OCI-LY3 (cell line): Measurements from ENCODE around the gene HSPG2.

ENCODE experiments used
- CTCF ChIP-seq: fragments of 200-600, 300-600 bp; sonication (generic); IDR thresholded peaks from 2 replicates; pipeline ENCODE4 v1.5.1; 2014; ENCODE audit warnings: antibody characterized with exemption, low read length, low read depth
- EZH2phosphoT487 ChIP-seq: fragments of 200-600 bp; shearing (Covaris generic); IDR thresholded peaks from 2 replicates; pipeline ENCODE4 v1.6.1; 2018; ENCODE audit warnings: antibody characterized with exemption, mixed run types, low read depth

DNA sequence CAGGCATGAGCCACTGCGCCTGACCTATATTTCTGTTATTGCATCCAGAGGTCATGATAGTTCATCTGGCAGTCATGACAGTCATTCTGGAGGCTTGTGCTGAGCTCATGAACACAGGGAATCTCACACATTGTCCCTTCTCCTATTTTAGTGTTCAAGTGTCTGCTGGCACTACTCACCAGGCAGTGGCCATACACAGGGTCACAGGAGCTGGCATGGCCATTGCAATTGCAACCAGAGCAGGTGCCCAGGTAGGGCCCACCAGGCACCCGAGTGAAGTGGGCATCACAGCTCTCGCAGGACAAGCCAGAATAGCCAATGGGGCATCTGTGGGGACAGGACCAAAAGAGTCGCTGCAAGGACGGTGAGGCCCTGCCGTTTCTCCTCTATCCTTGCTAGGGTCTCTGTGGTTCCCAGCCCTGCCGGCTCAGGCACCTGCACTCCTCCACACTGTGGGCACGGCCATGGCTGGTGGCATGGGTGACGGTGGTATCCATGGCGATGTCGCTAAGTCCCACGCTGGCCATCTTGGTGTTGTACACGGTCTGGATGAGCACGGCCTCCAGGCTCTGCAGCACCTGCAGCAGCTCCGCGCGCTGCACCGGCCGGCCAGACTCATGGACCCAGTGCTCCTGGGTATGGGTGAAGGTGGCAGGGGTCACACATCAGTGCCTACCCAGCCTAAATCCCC is 57.0 kb downstream of the HSPG2 start:
- TF ChIP-seq CTCF (no peak), EZH2phosphoT487 (no peak)
